ENCODE measurements around the gene CDK5RAP3.
"Not testable (repeated sequence)": the region's sequence is repeated elsewhere in the genome, so short reads cannot be mapped to it uniquely, and the experiment has no call there.

Gene CDK5RAP3

DNA sequence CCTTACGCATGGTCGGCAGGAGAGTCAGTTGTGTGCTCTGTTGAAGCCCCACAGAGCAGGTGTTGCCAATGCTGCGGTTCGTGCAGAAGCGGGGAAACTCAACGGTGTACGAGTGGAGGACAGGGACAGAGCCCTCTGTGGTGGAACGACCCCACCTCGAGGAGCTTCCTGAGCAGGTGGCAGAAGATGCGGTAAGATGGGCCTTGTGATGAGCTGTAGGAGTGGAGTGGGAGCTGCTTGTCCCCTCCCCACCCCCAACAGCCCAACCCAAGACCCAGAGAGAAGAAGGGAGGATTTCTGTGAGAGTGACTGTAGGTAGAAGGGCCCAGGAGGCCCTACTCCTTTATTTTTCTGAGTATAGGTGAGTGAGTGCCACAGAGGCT, 4.9 kb downstream of the CDK5RAP3 start:
- no peak for DNase-seq (ENCODE audit: low read depth)

DNA sequence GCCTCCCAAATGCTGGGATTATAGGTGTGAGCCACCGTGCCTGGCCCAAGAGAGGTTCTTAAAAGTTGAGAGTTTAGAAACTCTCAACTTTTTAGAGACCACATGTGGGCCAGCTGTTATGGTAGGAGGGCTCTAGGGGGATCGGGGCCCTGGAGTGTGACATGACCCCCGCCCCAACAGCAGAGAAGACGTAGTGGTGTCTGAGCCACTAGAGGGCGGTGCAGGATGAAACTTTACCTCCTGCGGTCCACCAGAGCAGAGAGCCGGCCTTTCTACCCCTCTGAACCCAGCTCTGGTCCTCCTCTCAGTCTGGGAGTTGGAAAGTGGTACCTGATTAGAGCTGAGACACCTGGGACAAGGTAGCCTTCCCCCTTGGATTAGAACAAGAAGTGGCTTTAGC, 7.4 kb downstream of the CDK5RAP3 start:
- peak; percentile 25 for DNase-seq (ENCODE audit: low read depth)

DNA sequence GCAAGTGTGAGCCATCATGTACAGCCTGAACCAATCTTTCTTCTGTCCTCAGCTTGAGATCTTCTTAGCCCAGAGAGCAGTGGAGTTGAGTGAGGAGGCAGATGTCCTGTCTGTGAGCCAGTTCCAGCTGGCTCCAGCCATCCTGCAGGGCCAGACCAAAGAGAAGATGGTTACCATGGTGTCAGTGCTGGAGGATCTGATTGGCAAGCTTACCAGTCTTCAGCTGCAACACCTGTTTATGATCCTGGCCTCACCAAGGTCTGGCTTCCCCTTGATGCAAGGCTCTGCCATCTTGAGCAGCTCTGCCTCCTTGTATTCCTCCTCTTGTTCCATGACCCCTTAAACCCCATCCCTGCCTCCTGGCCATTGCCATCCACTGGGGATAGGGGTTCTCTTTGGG, 9.6 kb downstream of the CDK5RAP3 start:
- DNase-seq (ENCODE audit: low read depth): no peak

DNA sequence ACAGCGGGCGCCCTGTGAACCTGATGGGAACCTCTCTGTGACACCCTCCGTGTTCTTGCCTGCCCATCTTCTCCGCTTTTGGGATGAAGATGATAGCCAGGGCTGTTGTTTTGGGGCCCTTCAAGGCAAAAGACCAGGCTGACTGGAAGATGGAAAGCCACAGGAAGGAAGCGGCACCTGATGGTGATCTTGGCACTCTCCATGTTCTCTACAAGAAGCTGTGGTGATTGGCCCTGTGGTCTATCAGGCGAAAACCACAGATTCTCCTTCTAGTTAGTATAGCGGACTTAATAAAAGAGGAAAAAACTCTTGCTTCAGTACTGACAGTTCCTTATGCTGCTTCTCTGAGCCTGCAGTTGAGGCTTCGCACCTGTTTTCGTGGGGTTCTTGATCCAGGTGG, 10.5 kb downstream of the CDK5RAP3 start:
- DNase-seq (ENCODE audit: low read depth): no peak

DNA sequence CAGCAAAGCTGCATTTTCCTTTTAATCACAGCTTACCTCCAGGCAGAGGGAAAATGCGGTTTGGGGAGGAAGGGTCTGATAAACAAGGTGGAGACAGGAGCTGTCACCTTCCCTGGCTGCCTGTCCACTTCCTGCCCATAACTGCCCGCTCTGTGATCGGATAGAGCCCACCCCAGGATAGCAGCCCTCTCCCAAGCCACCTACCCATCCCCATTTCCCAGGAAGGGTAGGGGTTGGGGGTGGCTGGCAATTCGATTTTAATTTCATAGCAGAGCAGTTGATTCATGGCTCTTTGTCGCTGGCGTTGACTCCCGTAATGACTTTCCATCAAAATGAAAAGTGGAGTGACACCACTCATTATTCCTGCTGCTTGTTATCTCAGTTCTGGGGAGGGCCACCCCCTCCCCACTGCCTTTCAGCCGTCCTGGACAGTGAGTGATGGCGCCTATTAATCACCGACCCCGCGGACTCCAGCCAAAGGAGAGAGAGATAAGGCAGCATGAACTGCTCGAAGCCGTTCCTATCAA, 11.2 kb downstream of the CDK5RAP3 start:
- DNase-seq (ENCODE audit: low read depth): no peak

DNA sequence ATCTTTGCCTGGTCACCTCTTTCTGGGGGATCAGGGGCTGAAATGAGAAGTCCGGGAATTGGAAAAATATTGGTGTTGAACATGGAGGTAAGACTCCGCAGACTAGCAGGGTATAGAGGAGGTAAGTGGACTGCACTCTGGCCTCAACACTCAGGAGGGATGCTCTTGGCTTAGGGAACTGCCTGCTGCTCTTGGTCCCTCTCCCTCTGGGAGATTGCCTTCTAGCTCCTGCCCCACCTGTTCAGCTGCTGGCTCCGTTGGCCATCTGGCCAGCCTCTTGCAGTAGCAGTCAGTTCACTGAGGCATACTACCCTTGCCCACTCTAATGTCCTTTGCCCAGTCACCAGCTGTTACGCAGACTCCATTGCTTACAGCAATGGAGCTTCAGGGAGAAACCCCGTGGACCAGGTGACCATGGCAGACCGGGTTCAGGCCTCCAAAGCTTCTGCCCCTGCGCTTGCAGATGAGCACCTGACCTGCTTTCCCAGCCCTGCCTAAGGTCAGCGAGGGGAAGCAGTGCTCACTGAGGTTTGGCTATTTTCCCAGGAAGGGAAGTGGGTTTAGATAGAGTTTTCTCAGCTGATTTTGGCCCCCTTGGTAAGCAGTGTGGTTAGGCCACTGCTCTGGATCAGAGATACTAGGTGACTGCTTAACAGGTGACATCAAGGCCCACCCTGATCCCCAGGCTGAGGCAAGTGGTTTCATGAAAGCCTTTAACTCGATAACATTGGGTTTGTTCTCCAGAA, 11.9 kb downstream of the CDK5RAP3 start:
- no peak for DNase-seq (ENCODE audit: low read depth)

DNA sequence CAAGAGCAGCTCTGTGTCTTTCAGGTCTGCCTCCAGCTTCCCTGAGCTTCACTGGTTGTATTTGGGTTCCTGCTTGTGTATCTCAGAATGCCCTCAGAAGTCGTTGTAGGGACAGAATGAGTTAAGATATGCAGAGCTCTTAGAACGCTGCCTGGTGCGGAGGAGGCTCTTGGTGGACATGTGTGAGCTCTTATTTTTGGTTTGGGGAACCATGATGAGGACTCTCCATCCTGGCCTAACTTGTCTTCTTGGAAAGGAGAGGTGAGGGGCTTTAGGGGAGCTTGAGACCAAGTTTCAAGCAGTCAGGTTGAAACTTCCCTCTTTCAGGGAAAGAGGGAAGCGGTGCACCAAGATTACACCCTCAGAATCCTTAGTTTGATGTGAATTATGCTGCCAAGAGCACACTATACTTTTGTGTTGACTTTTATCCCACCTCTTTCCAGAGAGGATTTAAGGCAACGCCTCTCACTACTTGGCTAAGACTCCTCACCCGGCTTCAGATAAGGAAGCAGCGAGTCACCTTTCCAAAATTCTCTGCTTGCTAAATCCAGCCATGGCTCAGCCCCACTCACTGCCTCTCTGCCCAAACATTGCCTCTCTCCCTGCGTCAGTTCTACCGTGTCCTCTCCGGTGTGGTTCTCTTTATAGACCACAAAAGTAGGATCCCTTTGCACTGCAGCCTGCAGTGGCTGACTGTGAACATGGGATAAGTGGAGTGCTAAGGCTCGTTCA, 12.7 kb downstream of the CDK5RAP3 start:
- DNase-seq (ENCODE audit: low read depth): no peak

DNA sequence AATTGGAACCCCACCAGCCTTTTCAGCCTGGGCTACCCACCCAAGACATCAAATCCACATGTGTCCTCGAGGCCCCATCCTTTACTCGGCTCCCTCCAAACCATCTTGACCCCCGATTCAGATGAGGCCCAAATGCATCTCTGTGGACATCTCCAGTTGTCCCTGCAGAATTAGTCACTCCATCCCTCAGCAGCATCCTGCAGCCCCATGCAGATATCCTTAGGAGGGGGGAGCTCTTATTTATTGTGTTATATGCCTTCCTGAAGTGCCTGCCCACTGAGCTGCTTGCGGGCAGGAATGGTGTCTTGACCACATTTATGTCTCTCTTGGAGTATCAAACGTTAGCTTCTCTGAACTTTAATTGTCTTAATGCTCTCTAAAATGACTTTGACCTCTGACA, 15.6 kb downstream of the CDK5RAP3 start:
- no peak for DNase-seq (ENCODE audit: low read depth)

DNA sequence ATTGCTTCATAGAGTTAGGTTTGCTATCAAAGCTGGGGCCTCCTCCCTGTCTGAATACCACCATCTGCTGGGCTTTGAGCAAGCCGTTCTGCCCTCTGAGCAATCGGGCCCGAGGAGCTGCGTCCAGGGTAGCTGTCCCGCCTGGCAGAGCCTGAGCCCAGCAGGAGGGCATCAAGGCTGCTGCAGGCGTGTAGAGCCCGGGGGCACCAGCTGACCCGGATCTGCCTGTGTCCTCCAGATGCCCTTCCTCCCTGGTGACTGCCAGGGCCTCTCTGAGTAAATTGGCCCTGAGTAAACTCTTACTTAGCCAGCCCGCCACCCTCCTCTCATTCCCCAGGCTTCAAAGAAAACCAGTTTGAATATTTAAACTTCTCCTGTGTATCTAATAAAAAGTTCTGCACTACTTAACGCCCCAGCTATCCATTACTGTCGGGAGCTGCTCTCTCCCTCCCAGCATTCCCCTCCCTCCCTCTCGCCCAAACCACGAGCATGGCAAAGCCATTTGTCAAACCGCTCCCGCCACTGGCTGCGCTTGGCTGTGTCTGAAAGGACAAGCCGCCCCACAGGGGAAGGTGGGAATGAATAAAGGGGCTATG, 16.4 kb downstream of the CDK5RAP3 start:
- no peak for DNase-seq (ENCODE audit: low read depth)

DNA sequence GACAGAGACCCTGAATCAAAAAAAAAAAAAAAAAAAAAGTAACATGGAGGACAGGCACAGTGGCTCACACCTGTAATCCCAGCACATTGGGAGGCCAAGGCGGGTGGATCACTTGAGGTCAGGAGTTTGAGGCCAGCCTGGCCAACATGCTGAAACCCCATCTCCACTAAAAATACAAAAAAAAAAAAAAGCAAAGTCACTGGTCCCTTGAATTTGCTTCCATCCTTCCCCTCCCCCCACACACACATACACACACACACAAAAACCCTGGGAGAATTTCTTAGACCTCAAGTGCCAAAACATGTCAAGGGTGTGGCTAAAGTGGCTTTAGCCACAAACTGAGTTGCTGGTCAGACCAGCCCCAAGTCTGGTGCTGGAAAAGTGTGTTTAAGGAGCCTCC, 17.5 kb downstream of the CDK5RAP3 start:
- not testable (repeated sequence) for DNase-seq (ENCODE audit: low read depth)

DNA sequence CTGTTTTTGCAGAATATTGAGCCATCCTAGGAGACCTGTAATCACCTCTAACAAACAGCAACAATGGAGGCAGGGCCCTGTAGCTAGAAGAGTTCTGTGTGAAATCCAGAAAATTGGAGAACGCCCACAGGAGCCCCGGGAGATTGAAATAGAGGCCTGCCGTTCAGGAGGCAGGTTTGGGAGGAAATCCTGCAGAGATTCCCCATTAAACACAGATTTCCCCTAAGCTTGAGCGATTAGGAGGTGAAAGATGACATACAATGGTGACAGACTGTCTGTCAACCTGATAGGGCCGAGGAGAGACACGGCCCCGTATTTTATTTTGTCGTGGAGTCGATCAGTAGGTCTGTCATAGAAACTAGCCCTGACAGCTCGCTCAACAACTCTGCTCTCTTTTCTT, 18.2 kb downstream of the CDK5RAP3 start:
- no peak for DNase-seq (ENCODE audit: low read depth)

DNA sequence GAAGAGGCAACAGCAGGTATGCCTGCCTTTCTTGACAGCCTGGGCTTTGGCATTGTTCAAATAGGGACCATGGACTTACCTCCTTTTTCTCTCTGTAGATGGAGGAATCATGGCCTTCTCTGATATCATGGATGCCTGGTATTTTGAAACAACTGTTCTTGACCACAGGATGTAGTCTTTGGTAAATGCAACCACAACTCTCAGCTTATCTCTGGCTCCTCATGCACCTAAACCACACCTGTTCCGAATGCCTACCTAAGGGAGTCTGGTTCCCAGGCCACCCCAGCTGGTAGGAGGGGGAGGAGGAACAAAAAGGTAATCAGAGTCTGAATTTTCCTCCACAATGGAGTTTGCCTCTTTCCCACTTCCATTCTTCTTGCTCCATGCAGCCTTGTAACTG, 18.8 kb downstream of the CDK5RAP3 start:
- DNase-seq (ENCODE audit: low read depth): no peak

DNA sequence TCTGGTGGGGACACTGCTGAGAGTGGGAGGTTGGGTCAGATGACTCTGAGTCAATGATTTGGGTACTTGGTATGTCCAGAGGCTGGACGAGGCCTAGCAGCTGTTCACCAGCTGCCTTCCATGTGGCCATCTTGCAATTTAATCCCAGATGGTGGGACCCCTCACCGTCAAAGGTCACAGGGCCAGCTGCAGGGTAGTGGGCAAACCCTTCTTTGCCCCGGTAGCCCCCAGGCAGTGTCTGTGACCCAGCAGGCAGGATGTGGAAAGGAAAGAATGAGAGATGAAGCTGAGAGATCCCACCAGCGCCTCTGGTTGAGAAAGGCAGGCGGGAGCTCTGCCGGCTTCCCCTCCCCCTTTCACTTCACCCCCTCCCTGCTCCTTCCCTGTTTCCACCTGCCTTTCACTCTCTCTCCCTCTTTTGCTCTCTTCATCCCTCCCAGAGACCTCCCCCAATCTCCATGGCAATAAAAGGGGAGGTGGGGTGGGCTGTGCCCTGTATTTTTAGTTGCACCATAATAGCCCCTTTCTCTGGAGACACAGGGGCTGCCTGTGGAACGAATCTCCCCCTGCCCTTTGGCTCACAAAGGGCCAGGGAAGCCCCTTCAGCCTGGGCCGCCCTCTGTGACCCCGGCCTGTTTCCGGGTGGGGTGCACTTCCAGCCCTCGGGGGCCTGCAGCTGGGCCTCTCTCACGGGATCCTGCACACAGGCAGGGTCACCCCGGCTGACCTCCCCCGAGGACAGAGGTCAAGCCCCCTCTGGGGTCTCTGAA, 20.2 kb downstream of the CDK5RAP3 start:
- no peak for DNase-seq (ENCODE audit: low read depth)

DNA sequence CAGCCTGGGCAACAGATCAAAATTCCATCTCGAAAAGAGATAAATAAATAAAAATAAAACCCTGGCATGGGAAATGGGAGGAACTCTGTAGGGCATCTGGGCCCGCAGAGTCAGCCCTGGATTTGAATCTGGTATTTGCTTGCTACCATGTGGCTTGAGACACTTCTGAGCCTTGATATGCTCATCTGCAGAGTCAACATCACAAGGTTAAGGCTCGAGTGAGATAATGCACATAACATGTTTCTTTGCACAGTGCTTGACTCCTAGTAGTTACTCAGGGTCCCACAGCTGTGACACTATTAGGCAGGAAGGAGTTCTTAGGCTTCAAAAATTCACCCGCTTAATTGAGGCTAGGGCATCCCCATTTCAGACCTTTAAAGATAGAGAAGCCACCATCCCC, 21.3 kb downstream of the CDK5RAP3 start:
- no peak for DNase-seq (ENCODE audit: low read depth)

DNA sequence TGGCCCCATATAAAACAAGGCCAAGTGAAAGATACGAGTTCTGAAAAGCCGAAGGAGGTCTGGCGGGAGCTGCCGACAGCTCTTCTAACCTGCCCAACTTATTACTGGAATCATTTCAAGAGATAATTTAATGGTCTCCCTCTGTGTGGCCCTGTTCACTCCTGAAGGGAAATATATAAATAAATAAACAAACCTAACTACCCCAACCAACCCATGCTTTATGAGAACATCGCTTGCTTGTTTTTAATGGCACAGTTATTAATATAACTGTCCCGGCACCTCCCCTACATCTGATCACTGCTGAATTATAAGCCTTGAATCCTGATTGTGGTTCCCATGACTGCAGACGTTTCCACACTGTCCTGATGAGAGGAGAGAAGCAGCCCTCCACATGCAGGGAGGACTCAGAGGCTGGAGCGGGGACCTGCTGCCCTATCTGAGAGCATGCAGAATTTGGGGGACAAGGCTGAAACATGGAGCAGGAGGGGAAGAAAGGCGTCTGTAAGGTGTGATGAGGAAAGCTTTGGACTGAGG, 22.2 kb downstream of the CDK5RAP3 start:
- DNase-seq (ENCODE audit: low read depth): no peak

DNA sequence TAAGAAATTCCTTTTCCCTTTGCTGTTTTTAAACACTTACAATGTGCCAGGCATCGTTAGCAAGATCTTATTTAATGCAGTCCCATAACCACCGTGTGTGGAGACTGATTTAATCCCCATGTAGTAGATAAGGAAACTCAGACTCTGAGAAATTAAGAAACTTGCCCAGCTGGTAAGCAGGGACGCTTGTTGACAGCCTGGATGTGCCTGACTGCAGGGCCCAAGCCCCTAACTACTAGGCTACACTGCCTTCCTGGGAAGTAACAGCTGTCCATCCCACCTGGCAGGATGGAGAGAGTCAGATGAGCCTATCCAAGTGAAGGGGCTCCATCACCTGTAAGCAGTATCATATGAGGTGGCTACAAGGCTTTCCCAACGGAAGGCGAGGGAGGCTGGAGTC, 23.1 kb downstream of the CDK5RAP3 start:
- DNase-seq (ENCODE audit: low read depth): no peak

DNA sequence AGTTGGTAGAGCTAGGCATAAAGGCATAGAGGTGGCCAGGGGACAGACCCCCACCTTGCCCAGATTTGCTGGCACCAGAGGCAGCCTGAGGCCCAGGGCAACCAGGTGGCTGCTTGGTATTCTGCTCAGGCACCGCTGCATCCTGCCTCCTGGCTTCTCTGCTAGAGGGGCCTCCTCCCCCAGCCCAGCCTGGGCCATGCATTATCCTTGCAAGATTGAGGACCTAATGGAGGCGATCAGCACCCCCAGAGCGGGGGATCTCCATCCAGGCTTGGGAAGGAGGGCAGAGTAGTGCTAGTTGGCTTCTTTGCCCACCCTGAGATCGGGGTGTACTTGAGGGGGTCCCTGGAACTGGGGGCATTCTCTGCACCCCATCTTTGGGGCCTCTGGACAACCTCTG, 23.8 kb downstream of the CDK5RAP3 start:
- DNase-seq (ENCODE audit: low read depth): no peak

DNA sequence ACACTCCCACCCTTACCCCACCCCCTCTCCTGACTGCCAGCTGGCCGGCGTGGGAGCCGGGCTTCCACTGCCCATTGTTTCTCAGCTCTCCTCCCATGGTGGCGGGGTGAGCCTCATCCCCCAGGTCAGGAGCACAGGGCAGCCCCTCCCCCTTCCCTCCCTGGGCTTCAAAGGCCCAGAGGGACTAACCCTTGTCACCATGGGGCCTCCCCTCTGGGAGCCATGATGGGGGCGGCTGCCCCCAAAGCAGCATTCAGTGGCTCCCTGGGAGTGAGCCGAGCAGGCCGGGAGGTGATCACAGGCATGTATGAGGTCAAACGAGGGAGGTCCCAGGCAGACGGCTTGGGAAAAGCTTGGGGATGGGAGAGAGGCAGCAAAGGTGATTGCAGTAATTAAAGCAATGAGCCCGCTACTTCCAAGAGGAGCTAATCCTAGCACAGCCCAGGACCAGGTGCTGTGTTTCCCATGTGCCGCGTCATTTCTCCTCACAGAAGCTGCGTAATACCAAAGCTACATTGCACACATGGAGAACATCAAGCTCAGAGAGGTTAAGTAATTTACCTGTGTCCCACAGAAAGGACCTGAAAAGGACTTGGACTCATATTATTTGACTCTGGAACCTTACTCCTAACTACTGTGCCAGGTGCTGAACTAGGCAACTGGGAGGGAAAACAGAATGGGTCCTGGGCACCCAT, 24.5 kb downstream of the CDK5RAP3 start:
- DNase-seq (ENCODE audit: low read depth): no peak

DNA sequence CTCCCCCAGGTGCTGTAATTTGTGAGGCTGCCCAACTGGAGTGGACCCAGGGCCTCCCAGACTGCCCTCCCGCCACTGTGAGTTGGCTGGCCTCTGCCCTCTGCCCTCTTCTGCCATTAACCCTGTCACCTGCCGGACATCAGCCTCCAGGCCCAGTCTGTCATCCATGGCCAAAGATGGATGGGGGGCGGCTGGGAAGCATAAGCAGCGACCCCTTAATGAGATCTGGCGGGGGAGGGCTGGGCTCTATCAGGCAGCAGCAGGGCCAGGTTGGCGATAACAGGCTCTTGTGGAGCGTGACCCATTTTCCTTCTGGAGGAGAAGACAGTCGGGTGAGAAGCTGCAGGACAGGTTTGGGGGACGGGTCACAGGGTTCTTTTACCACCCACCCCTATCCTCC, 25.3 kb downstream of the CDK5RAP3 start:
- no peak for DNase-seq (ENCODE audit: low read depth)

DNA sequence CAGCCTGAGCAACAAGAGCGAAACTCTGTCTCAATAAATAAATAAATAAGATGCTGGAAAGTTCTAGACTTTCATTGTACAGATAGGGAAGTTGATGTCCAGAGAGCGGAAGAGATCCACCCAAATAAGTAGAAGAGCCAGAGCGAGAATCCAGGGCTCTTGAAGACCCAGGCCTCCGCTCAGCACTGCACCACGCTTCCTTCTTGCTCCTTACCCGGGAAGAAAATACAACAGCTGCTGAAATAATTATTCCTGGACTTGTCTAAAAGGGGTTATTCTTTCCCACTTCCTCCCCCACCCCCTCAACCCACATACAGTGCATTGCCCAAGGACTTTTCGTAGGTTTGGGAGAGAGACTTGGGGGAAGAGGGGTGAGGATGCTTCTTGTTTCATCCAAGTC, 26.7 kb downstream of the CDK5RAP3 start:
- no peak for DNase-seq (ENCODE audit: low read depth)

DNA sequence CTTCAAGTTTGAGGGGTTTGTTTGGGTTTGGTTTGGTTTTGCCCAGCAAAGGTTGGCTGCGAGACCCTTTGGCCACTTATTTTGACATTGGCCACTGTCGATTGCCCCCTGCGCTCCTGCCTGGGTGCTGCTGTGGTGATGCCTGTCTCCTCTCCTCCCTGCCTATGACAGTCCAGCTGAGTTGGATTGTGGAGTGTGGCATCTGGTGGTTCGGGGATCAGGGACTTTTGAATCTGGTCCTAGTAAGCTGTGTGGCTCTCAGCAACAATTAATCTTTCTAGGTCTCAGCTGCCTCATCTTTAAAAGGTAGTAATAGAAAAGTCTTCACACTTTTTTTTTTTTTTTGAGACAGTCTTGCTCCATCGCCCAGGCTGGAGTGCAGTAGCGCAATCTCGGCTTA, 27.1 kb downstream of the CDK5RAP3 start:
- no peak for DNase-seq (ENCODE audit: low read depth)

DNA sequence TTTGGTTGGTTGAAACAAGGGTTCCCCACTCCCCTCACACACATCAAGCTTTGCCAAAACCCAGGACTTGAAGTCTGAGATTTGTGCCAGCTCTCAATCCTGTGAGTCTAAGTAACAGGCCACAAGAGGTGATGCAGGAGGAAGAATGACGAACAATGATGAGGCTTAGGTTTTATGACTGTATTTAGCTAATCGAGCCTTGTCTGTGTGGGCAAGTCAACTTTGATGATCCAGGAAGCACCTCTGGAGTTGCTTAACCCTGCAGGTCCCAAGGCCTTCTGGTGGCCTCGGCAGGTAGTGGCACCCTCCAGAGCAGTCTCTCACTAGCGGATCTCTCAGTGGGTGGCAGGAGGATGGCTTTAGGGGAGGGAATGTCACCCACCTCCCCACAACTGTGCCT, 28.7 kb downstream of the CDK5RAP3 start:
- DNase-seq (ENCODE audit: low read depth): no peak
